Activated naive CD8-positive, alpha-beta T cell treated with anti-CD3 and anti-CD28 coated beads, Interleukin-2, amount 10 ng/mL, durations not matched to agents 7 days and 5 days (primary cell): ENCODE results near the gene CREB1. TPM values are rescaled to one million over a fixed set of nuclear protein-coding genes. Genes with fewer than 3 reads are reported as not detected.

ENCODE experiments used
- ATAC-seq: fragments of 150-1000 bp; cut with Tn5 transposase; one replicate; pipeline ENCODE4 v1.10.0; 2021; ENCODE audit warnings: low read depth, moderate library complexity
- POLR2A ChIA-PET: fragments of 350-600 bp; sonication (Branson Sonifier 250); formaldehyde crosslinking; loops from one replicate; lab custom pipeline; 2021; ENCODE audit warnings: antibody characterized with exemption; lab: Charles Lee
- DNase-seq: peaks from one replicate; pipeline ENCODE4 v3.0.0; 2021
- H3K27ac Mint-ChIP-seq: one replicate; pipeline ENCODE4 v1.8.0; 2022; ENCODE audit warnings: mild to moderate bottlenecking, mixed read lengths
- H3K27me3 Mint-ChIP-seq: one replicate; pipeline ENCODE4 v1.8.0; 2022; ENCODE audit warnings: mild to moderate bottlenecking, moderate library complexity, mixed read lengths
- H3K36me3 Mint-ChIP-seq: one replicate; pipeline ENCODE4 v1.8.0; 2021; ENCODE audit warnings: mild to moderate bottlenecking, mixed read lengths
- H3K4me1 Mint-ChIP-seq: one replicate; pipeline ENCODE4 v1.8.0; 2021; ENCODE audit warnings: mixed read lengths
- H3K4me3 Mint-ChIP-seq: one replicate; pipeline ENCODE4 v1.8.0; 2022; ENCODE audit warnings: mild to moderate bottlenecking, moderate library complexity, mixed read lengths
- H3K9me3 Mint-ChIP-seq: one replicate; pipeline ENCODE4 v1.8.0; 2021; ENCODE audit warnings: mixed read lengths
- total RNA-seq, 2 experiments: library from RNA; stranded (reverse); gene quantifications; one replicate each; pipeline ENCODE4 v1.2.3, GENCODE V29; 2021

CREB1 gene
- total RNA-seq, 2 experiments from 2014 or later = 97.5 to 101 TPM

GRCh38 chr2:207614824-207615223 lies 85.1 kb downstream of the CREB1 start:
- Mint-ChIP-seq H3K9me3 (no peaks in the 10 kb centered on the region), H3K4me3 (no peak overlapping the region), H3K27ac (peak overlapping the region; percentile 25), H3K4me1 (peaks cover 12% of the 10 kb centered on the region), H3K36me3 (peaks cover 23% of the 10 kb centered on the region), H3K27me3 (no peaks in the 10 kb centered on the region)
- ATAC-seq (no peak), DNase-seq (no peak)
- POLR2A ChIA-PET = no interaction called here

- H3K4me1 Mint-ChIP-seq = peaks cover 21% of the 10 kb centered on the region
Measured at GRCh38 chr2:207616185-207616584, 86.4 kb downstream of the CREB1 start.

GRCh38 chr2:207617011-207617671 lies 87.4 kb downstream of the CREB1 start:
- no peaks in the 10 kb centered on the region for H3K9me3 Mint-ChIP-seq
- H3K27ac Mint-ChIP-seq = peak overlapping the region; percentile 35
- DNase-seq = no peak
- no peaks in the 10 kb centered on the region for H3K27me3 Mint-ChIP-seq
- H3K4me3 Mint-ChIP-seq = no peak overlapping the region
- POLR2A ChIA-PET = no interaction called here
- ATAC-seq = no peak
- peaks cover 30% of the 10 kb centered on the region for H3K36me3 Mint-ChIP-seq
- H3K4me1 Mint-ChIP-seq = peaks cover 25% of the 10 kb centered on the region

More at GRCh38 chr2:207616185-207616584, 86.4 kb downstream of the CREB1 start:
- no peak for ATAC-seq
- POLR2A ChIA-PET = no interaction called here
- H3K36me3 Mint-ChIP-seq = peaks cover 27% of the 10 kb centered on the region
- DNase-seq = no peak
- no peaks in the 10 kb centered on the region for H3K27me3 Mint-ChIP-seq
- no peak overlapping the region for H3K27ac Mint-ChIP-seq
- H3K9me3 Mint-ChIP-seq = no peaks in the 10 kb centered on the region
- H3K4me3 Mint-ChIP-seq = no peak overlapping the region

- peaks cover 39% of the 10 kb centered on the region for H3K4me1 Mint-ChIP-seq
- H3K9me3 Mint-ChIP-seq = no peaks in the 10 kb centered on the region
- H3K27me3 Mint-ChIP-seq = no peaks in the 10 kb centered on the region
- H3K4me3 Mint-ChIP-seq = peak overlapping the region; percentile 54
- no peak for DNase-seq
- POLR2A ChIA-PET = interaction anchor here (7.0 kb wide), 1 partner anchor 89 kb away, joined by 95 read pairs; the partner anchor contains the start of gene CREB1
- peak; percentile 46 for ATAC-seq
- H3K36me3 Mint-ChIP-seq = peaks cover 28% of the 10 kb centered on the region
- H3K27ac Mint-ChIP-seq = peak overlapping the region; percentile 80
Measured at GRCh38 chr2:207619764-207620203, 90.0 kb downstream of the CREB1 start.

DNA sequence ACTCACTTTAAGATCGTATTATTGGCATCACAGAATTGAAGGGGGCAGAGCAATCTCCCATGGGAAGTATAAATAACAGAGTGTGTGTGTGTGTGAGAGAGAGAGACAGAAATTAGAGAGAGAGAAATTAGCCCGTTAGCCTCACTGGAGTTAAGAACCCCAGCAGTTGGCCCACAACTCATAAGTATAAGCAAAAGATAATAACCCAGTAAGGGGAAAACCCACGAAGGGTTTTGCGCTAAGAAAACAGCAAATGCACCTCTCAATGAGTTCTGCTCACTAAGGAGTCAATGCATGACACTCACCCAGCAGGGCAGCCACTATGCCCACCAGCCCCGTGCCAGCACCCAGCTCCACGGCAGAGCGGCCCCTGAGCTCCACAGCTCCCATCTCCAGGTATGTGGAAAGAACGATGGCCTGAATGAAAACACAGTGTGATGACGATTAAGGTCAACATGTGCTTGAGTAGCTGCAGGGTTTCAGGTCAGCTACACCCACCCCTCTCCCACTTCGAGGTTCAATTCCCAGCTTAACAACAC lies 91.8 kb downstream of the CREB1 start:
- ATAC-seq (no peak), DNase-seq (no peak)
- Mint-ChIP-seq H3K27me3 (no peaks in the 10 kb centered on the region), H3K36me3 (peaks cover 22% of the 10 kb centered on the region), H3K27ac (peak overlapping the region; percentile 64), H3K4me1 (peaks cover 37% of the 10 kb centered on the region), H3K9me3 (no peaks in the 10 kb centered on the region), H3K4me3 (no peak overlapping the region)
- POLR2A ChIA-PET = interaction anchor here (7.0 kb wide), 1 partner anchor 91 kb away, joined by 95 read pairs; the partner anchor contains the start of gene CREB1

DNA sequence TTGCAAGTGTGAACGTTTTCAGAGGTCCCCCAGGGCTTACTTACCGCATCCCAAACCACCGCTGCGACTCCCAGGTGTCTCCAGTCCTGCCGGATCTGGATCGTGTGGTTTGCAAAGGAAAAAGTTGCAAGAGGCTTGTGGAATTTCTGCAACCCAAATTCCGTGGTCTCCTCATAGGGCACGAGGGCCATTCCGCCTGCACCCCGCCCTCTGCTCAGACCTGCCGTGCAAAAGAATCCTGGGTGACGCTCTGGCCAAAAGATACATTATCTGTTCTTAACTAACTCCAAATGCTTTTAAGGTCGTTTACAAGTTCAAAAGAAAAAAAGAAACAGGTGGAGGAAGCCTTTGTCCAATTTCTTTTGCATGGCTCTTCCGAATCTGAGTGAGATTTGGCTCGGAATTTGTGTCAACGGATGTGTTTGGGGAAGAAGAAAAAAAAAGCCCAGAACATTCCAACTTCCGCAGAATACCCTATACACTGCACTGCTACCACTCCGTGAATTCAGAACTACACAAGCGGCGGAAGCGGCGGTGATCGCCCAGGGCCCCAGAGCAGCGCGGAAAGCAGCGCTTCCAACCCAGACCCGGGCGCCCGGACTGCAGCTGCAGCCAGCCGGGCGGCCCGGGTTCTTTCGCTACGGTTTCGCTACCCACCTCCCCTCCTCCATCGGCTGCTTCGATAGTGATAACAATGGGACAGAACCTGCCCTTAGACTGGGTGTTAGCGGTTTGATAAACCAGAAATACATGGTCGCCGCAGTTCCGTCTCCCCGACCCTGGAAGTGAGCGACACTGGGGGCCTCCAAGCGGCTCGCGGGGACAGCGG lies 94.6 kb downstream of the CREB1 start:
- DNase-seq (peak; percentile 80), ATAC-seq (peak; percentile 49)

GRCh38 chr2:207625014-207625907 lies 95.5 kb downstream of the CREB1 start, which contains the start of gene METTL21A:
METTL21A (minus strand) TSS chr2:207625394; CDS start chr2:207624375, 1,019 bp downstream.
- POLR2A ChIA-PET = interaction anchor here (0.6 to 7.0 kb wide), 12 partner anchors 32 to 482 kb away, joined by 3 to 95 read pairs (median 8); partner anchors contain the start of genes CCNYL1, CREB1, KLF7 and PLEKHM3
- no peaks in the 10 kb centered on the region for H3K9me3 Mint-ChIP-seq
- peaks cover 11% of the 10 kb centered on the region for H3K36me3 Mint-ChIP-seq
- peak within 1 kb of the TSS; percentile 90 for H3K4me3 Mint-ChIP-seq
- H3K27me3 Mint-ChIP-seq = no peaks in the 10 kb centered on the region
- peak; percentile 93 for DNase-seq
- peaks cover 28% of the 10 kb centered on the region for H3K4me1 Mint-ChIP-seq
- peak within 1 kb of the TSS; percentile 94 for H3K27ac Mint-ChIP-seq
- peak; percentile 80 for ATAC-seq

More for the DNA sequence above, 94.6 kb downstream of the CREB1 start:
- peak overlapping the region; percentile 89 for H3K4me3 Mint-ChIP-seq
- no peaks in the 10 kb centered on the region for H3K9me3 Mint-ChIP-seq
- H3K36me3 Mint-ChIP-seq = peaks cover 11% of the 10 kb centered on the region
- no peaks in the 10 kb centered on the region for H3K27me3 Mint-ChIP-seq
- peak overlapping the region; percentile 90 for H3K27ac Mint-ChIP-seq
- POLR2A ChIA-PET = interaction anchor here (0.6 to 7.0 kb wide), 11 partner anchors 31 to 481 kb away, joined by 3 to 95 read pairs (median 9); partner anchors contain the start of genes CCNYL1, CREB1, KLF7 and PLEKHM3
- H3K4me1 Mint-ChIP-seq = peaks cover 34% of the 10 kb centered on the region

GRCh38 chr2:207629553-207629952 lies 99.8 kb downstream of the CREB1 start:
- H3K27me3 Mint-ChIP-seq = peaks cover 2% of the 10 kb centered on the region
- no peak overlapping the region for H3K27ac Mint-ChIP-seq
- H3K9me3 Mint-ChIP-seq = no peaks in the 10 kb centered on the region
- POLR2A ChIA-PET = no interaction called here
- no peak for ATAC-seq
- no peaks in the 10 kb centered on the region for H3K36me3 Mint-ChIP-seq
- DNase-seq = no peak
- no peak overlapping the region for H3K4me3 Mint-ChIP-seq
- H3K4me1 Mint-ChIP-seq = peaks cover 7% of the 10 kb centered on the region

DNA sequence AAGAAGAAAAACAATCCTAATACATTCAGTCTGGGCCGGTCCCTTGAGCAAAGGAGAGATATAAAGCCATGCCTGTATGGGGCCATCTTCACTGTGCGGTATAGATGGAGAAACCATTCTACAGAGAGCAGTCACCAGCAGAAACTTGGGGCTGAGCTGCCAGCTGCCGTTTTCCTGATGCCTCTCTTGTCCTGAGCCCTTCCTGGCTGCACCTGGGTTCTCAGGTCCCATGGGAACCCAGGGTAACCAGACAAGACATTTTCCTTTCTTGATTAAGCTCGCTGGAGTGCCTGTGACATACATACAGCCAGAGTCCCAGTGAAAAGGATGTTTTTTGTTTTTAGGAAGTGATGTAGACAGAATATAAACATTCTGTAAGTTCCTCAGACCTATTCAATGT lies 100.7 kb downstream of the CREB1 start:
- H3K4me1 Mint-ChIP-seq = peaks cover 7% of the 10 kb centered on the region
- DNase-seq = no peak
- no peaks in the 10 kb centered on the region for H3K36me3 Mint-ChIP-seq
- POLR2A ChIA-PET = no interaction called here
- H3K27ac Mint-ChIP-seq = no peak overlapping the region
- no peak overlapping the region for H3K4me3 Mint-ChIP-seq
- peaks cover 2% of the 10 kb centered on the region for H3K27me3 Mint-ChIP-seq
- ATAC-seq = no peak
- no peaks in the 10 kb centered on the region for H3K9me3 Mint-ChIP-seq

- POLR2A ChIA-PET = no interaction called here
- ATAC-seq = no peak
- no peak for DNase-seq
- no peaks in the 10 kb centered on the region for H3K9me3 Mint-ChIP-seq
- no peak overlapping the region for H3K27ac Mint-ChIP-seq
- peaks cover 2% of the 10 kb centered on the region for H3K27me3 Mint-ChIP-seq
- no peaks in the 10 kb centered on the region for H3K36me3 Mint-ChIP-seq
- no peak overlapping the region for H3K4me3 Mint-ChIP-seq
- peaks cover 3% of the 10 kb centered on the region for H3K4me1 Mint-ChIP-seq
Measured at GRCh38 chr2:207632575-207633493, 103.1 kb downstream of the CREB1 start.

GRCh38 chr2:207633686-207634085 lies 103.9 kb downstream of the CREB1 start:
- no peak overlapping the region for H3K27ac Mint-ChIP-seq
- peaks cover 3% of the 10 kb centered on the region for H3K4me1 Mint-ChIP-seq
- H3K4me3 Mint-ChIP-seq = no peak overlapping the region
- no peaks in the 10 kb centered on the region for H3K36me3 Mint-ChIP-seq
- H3K9me3 Mint-ChIP-seq = no peaks in the 10 kb centered on the region
- H3K27me3 Mint-ChIP-seq = peaks cover 2% of the 10 kb centered on the region
- ATAC-seq = no peak
- POLR2A ChIA-PET = interaction anchor here (0.6 to 0.7 kb wide), 2 partner anchors 78 to 103 kb away, joined by 3 read pairs; partner anchors contain the start of gene CCNYL1
- no peak for DNase-seq
